ENCODE results near the gene ASXL2. TPM values are rescaled to one million over a fixed set of nuclear protein-coding genes. Genes with fewer than 3 reads are reported as not detected.
"Not testable (repeated sequence)": the region's sequence is repeated elsewhere in the genome, so short reads cannot be mapped to it uniquely, and the experiment has no call there.

The ASXL2 gene
- total and polyA plus RNA-seq, 4 donors, result 2.4 to 29.0 (median 12.3) TPM

GRCh38 chr2:25853038-25853638 is 25.1 kb downstream of the ASXL2 start:
- peaks cover 0 to 5% (median 2%) of the 10 kb centered on the region in 5 donors for H3K4me1 ChIP-seq (ENCODE audit: control insufficient read depth in 5 of 5, insufficient read depth in 5 of 5, low read length in 5 of 5)
- WGBS, 2 donors, result 59 to 78% methylated on average over 5 of the region's 5 CpGs
- H3K9me3 ChIP-seq (ENCODE audit: control insufficient read depth in 4 of 4, insufficient read depth in 3 of 4, low read length in 3 of 4), result no peaks in the 10 kb centered on the region
- H3K27ac ChIP-seq (ENCODE audit: low read depth in 1 of 2, low read length in 1 of 2), result no peak overlapping the region
- H3K9ac ChIP-seq (ENCODE audit: insufficient read depth in 1 of 2, low read length in 2 of 2), result no peak overlapping the region
- no peak overlapping the region for H3K4me3 ChIP-seq
- no peaks in the 10 kb centered on the region for H3K27me3 ChIP-seq (ENCODE audit: control insufficient read depth in 3 of 3, insufficient read depth in 3 of 3, low read length in 2 of 3)
- DNase-seq (no peak), ATAC-seq (ENCODE audit: insufficient read depth, low FRiP score) (no peak)
- TF ChIP-seq CTCF (IDR thresholded peaks at IDR 0.05; ENCODE audit: control extremely low read depth, extremely low read depth), result no peak
- peaks cover 0 to 3% (median 0%) of the 10 kb centered on the region in 4 donors for H3K36me3 ChIP-seq (ENCODE audit: control insufficient read depth in 4 of 4, insufficient read depth in 4 of 4, low read length in 4 of 4)

DNA sequence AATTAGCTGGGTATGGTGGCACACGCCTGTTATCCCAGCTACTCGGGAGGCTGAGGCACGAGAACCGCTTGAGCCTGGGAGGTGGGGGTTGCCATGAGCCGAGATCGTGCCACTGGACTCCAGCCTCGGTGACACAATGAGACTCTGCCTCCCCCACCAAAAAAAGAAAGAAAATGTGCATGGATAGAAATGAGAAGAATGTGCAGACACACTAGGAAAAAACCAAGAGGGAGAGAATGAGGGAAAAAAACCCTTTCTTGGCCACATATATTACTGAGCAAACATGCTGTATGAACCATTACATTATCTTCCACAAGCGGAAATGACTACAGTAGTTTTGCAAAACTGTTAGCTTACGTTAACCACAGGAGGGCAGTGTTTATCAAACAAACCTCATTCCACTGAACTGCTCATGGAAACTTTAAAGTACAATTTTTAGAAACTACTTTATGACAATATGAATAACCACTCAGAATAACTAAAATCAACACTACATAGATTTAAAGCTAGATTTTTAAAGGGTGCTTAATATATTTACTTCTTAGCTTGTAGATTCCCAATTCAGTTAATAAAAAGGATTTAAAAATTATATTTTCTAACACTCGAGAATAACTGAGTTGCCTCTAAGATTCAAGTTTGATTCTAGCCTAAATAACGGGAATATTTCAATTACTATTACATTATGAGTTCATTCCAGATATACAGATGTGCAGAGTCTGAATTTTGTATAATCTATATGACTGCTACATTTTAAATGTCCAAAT is 26.4 kb downstream of the ASXL2 start:
- Histone ChIP-seq H3K9ac (ENCODE audit: insufficient read depth in 1 of 2, low read length in 2 of 2) (peak overlapping the region in 1 of 2 donors; percentile 76), H3K4me3 (no peak overlapping the region), H3K4me1 (ENCODE audit: control insufficient read depth in 5 of 5, insufficient read depth in 5 of 5, low read length in 5 of 5) (peaks cover 0 to 5% (median 2%) of the 10 kb centered on the region in 5 donors), H3K27ac (ENCODE audit: low read depth in 1 of 2, low read length in 1 of 2) (no peak overlapping the region), H3K9me3 (ENCODE audit: control insufficient read depth in 4 of 4, insufficient read depth in 3 of 4, low read length in 3 of 4) (no peaks in the 10 kb centered on the region), H3K27me3 (ENCODE audit: control insufficient read depth in 3 of 3, insufficient read depth in 3 of 3, low read length in 2 of 3) (no peaks in the 10 kb centered on the region), H3K36me3 (ENCODE audit: control insufficient read depth in 4 of 4, insufficient read depth in 4 of 4, low read length in 4 of 4) (peaks cover 0 to 3% (median 0%) of the 10 kb centered on the region in 4 donors)
- peak; percentile 52 for TF ChIP-seq CTCF (IDR thresholded peaks at IDR 0.05; ENCODE audit: control extremely low read depth, extremely low read depth)
- ATAC-seq (ENCODE audit: insufficient read depth, low FRiP score) (peak; percentile 92), DNase-seq (peak in 2 of 3 donors; percentile 78 to 87)
- 30% methylated on average over 11 of the region's 11 CpGs for WGBS, 2 donors

DNA sequence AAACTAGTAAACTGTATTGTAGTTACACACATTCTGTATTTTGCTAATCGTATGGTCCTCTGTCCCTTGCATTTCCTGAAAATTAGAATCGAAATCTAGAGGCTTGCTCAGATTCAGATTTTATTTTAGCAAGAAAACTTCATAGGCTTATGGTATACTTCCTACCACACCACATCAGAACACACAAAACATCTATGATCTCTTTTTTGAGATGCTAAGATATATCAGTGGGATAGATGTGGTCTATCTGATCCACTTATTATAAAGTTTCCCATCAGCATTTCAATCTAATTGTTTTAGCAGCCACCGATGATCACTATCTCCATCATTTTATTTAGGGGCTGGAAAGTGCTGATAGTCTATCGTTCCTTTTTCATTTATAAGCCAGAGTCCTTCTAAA is 27.9 kb downstream of the ASXL2 start:
- not testable (repeated sequence) for H3K36me3 ChIP-seq (ENCODE audit: control insufficient read depth in 4 of 4, insufficient read depth in 4 of 4, low read length in 4 of 4); DNase-seq; H3K9ac ChIP-seq (ENCODE audit: insufficient read depth in 1 of 2, low read length in 2 of 2); H3K27ac ChIP-seq (ENCODE audit: low read depth in 1 of 2, low read length in 1 of 2); H3K4me3 ChIP-seq; H3K27me3 ChIP-seq (ENCODE audit: control insufficient read depth in 3 of 3, insufficient read depth in 3 of 3, low read length in 2 of 3); H3K4me1 ChIP-seq (ENCODE audit: control insufficient read depth in 5 of 5, insufficient read depth in 5 of 5, low read length in 5 of 5); ATAC-seq (ENCODE audit: insufficient read depth, low FRiP score); H3K9me3 ChIP-seq (ENCODE audit: control insufficient read depth in 4 of 4, insufficient read depth in 3 of 4, low read length in 3 of 4)
- 64 to 76% methylated on average over 4 of the region's 4 CpGs for WGBS, 2 donors

DNA sequence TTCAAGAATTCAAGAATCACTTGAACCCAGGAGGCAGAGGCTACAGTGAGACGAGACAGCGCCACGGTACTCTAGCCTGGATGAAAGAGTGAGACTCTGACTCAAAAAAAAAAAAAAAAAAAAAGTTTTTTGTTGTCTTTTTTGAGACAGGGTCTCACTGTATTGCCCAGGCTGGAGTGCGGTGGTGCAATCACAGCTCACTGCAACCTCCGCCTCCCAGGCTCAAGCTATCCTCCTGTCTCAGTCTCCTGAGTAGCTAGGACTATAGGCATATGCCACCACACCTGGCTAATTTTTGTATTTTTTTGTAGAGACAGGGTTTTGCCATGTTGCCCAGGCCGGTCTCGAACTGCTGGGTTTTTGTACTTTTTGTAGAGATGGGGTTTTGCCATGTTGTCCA is 28.9 kb downstream of the ASXL2 start:
- not testable (repeated sequence) for DNase-seq; H3K27ac ChIP-seq (ENCODE audit: low read depth in 1 of 2, low read length in 1 of 2); H3K9ac ChIP-seq (ENCODE audit: insufficient read depth in 1 of 2, low read length in 2 of 2); H3K4me1 ChIP-seq (ENCODE audit: control insufficient read depth in 5 of 5, insufficient read depth in 5 of 5, low read length in 5 of 5); H3K4me3 ChIP-seq; ATAC-seq (ENCODE audit: insufficient read depth, low FRiP score); H3K9me3 ChIP-seq (ENCODE audit: control insufficient read depth in 4 of 4, insufficient read depth in 3 of 4, low read length in 3 of 4); H3K36me3 ChIP-seq (ENCODE audit: control insufficient read depth in 4 of 4, insufficient read depth in 4 of 4, low read length in 4 of 4); H3K27me3 ChIP-seq (ENCODE audit: control insufficient read depth in 3 of 3, insufficient read depth in 3 of 3, low read length in 2 of 3)
- WGBS, 2 donors, result 97 to 98% methylated on average over 7 of the region's 7 CpGs
